Measurements from ENCODE around the gene PTAFR.

PTAFR gene

GRCh38 chr1:28156821-28157220 is 19.7 kb downstream of the PTAFR start:
- Histone ChIP-seq H3K4me2 (ENCODE audit: low read length) (no peak overlapping the region), H3K27ac (ENCODE audit: low read depth, low read length) (no peak overlapping the region), H3K36me3 (ENCODE audit: control insufficient read depth, low read length) (no peaks in the 10 kb centered on the region), H3K9me3 (ENCODE audit: control insufficient read depth, insufficient read depth, low read length) (no peaks in the 10 kb centered on the region), H3K4me3 (ENCODE audit: low read length) (no peak overlapping the region), H3F3A (ENCODE audit: control insufficient read depth, insufficient read depth) (no peaks in the 10 kb centered on the region), H4K20me1 (ENCODE audit: control insufficient read depth, insufficient read depth, low read depth, low read length) (no peaks in the 10 kb centered on the region), H3K9me2 (replicated peaks; ENCODE audit: control insufficient read depth, low read length) (no peaks in the 10 kb centered on the region), H3K27me3 (ENCODE audit: control insufficient read depth, low read length) (no peaks in the 10 kb centered on the region), H3K79me2 (ENCODE audit: control insufficient read depth, low read length) (no peaks in the 10 kb centered on the region), H3K4me1 (ENCODE audit: control insufficient read depth, low read length) (peaks cover 7% of the 10 kb centered on the region)
- TF ChIP-seq EZH2phosphoT487 (IDR thresholded peaks at IDR 0.05; ENCODE audit: borderline replicate concordance, low read length) = no peak
- TF ChIP-seq, protein P1, sequence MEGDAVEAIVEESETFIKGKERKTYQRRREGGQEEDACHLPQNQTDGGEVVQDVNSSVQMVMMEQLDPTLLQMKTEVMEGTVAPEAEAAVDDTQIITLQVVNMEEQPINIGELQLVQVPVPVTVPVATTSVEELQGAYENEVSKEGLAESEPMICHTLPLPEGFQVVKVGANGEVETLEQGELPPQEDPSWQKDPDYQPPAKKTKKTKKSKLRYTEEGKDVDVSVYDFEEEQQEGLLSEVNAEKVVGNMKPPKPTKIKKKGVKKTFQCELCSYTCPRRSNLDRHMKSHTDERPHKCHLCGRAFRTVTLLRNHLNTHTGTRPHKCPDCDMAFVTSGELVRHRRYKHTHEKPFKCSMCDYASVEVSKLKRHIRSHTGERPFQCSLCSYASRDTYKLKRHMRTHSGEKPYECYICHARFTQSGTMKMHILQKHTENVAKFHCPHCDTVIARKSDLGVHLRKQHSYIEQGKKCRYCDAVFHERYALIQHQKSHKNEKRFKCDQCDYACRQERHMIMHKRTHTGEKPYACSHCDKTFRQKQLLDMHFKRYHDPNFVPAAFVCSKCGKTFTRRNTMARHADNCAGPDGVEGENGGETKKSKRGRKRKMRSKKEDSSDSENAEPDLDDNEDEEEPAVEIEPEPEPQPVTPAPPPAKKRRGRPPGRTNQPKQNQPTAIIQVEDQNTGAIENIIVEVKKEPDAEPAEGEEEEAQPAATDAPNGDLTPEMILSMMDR (IDR thresholded peaks at IDR 0.05; ENCODE audit: low read depth, low read length, poor library complexity, severe bottlenecking) = no peak

- Histone ChIP-seq H3K9me2 (replicated peaks; ENCODE audit: control insufficient read depth, low read length) (no peaks in the 10 kb centered on the region), H3K27me3 (ENCODE audit: control insufficient read depth, low read length) (no peaks in the 10 kb centered on the region), H3K9me3 (ENCODE audit: control insufficient read depth, insufficient read depth, low read length) (no peaks in the 10 kb centered on the region), H3K27ac (ENCODE audit: low read depth, low read length) (no peak overlapping the region), H3K4me2 (ENCODE audit: low read length) (no peak overlapping the region), H3K36me3 (ENCODE audit: control insufficient read depth, low read length) (no peaks in the 10 kb centered on the region), H3K4me1 (ENCODE audit: control insufficient read depth, low read length) (peaks cover 19% of the 10 kb centered on the region), H3F3A (ENCODE audit: control insufficient read depth, insufficient read depth) (peaks cover 4% of the 10 kb centered on the region; the same call in 1 of the 2 replicates), H3K79me2 (ENCODE audit: control insufficient read depth, low read length) (no peaks in the 10 kb centered on the region), H4K20me1 (ENCODE audit: control insufficient read depth, insufficient read depth, low read depth, low read length) (no peaks in the 10 kb centered on the region), H3K4me3 (ENCODE audit: low read length) (no peak overlapping the region)
- TF ChIP-seq, protein P1 (IDR thresholded peaks at IDR 0.05; ENCODE audit: low read depth, low read length, poor library complexity, severe bottlenecking) = no peak
- no peak for TF ChIP-seq EZH2phosphoT487 (IDR thresholded peaks at IDR 0.05; ENCODE audit: borderline replicate concordance, low read length)
Observed at GRCh38 chr1:28155628-28156027, 20.9 kb downstream of the PTAFR start.

- peaks cover 34% of the 10 kb centered on the region for H3K4me1 ChIP-seq (ENCODE audit: control insufficient read depth, low read length)
- H3K4me2 ChIP-seq (ENCODE audit: low read length) = no peak overlapping the region
- H3K4me3 ChIP-seq (ENCODE audit: low read length) = no peak overlapping the region
- TF ChIP-seq EZH2phosphoT487 (IDR thresholded peaks at IDR 0.05; ENCODE audit: borderline replicate concordance, low read length) = no peak
- TF ChIP-seq, protein P1 (IDR thresholded peaks at IDR 0.05; ENCODE audit: low read depth, low read length, poor library complexity, severe bottlenecking) = no peak
- H3K27ac ChIP-seq (ENCODE audit: low read depth, low read length) = no peak overlapping the region
- no peaks in the 10 kb centered on the region for H3K27me3 ChIP-seq (ENCODE audit: control insufficient read depth, low read length)
- no peaks in the 10 kb centered on the region for H3K9me3 ChIP-seq (ENCODE audit: control insufficient read depth, insufficient read depth, low read length)
- H3K79me2 ChIP-seq (ENCODE audit: control insufficient read depth, low read length) = no peaks in the 10 kb centered on the region
- H3F3A ChIP-seq (ENCODE audit: control insufficient read depth, insufficient read depth) = peaks cover 4% of the 10 kb centered on the region; the same call in 1 of the 2 replicates
- H3K9me2 ChIP-seq (replicated peaks; ENCODE audit: control insufficient read depth, low read length) = no peaks in the 10 kb centered on the region
- no peaks in the 10 kb centered on the region for H4K20me1 ChIP-seq (ENCODE audit: control insufficient read depth, insufficient read depth, low read depth, low read length)
- no peaks in the 10 kb centered on the region for H3K36me3 ChIP-seq (ENCODE audit: control insufficient read depth, low read length)
Observed at GRCh38 chr1:28154078-28154594, 22.4 kb downstream of the PTAFR start.
